Stimulated activated CD8-positive, alpha-beta memory T cell treated with anti-CD3 and anti-CD28 coated beads, Interleukin-2, amount 100 ng/mL, for 1 hour (primary cell): ENCODE results near the gene PTPRE.

Experiments
- DNase-seq, 2 donors: peaks; one replicate each; pipeline ENCODE4 v3.0.0-alpha.2; 2020; ENCODE audit warnings: low read depth in 2 of 2

PTPRE gene

GRCh38 chr10:128026615-128027300 lies 119.9 kb downstream of the PTPRE start:
- DNase-seq, result no peak

DNA sequence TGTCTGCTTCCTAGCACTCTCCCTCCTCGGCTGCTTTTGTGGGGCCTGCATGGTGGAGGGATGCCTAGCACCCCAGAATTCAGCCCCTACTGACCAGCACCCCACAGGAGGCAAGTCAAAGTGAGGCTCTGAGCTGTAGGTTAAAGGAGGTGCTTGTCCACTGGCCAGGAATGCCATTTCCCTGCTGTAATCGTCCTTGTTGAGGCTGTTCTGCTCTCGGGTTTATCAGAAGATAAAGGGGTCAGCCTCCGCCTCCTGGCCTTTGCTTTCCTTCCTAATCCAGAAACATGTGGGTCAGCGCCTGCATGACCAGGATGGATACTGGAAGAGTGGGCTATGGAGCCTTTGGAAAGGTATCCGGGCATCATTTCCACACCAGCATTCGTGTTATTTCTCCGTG lies 120.4 kb downstream of the PTPRE start:
- no peak for DNase-seq

DNA sequence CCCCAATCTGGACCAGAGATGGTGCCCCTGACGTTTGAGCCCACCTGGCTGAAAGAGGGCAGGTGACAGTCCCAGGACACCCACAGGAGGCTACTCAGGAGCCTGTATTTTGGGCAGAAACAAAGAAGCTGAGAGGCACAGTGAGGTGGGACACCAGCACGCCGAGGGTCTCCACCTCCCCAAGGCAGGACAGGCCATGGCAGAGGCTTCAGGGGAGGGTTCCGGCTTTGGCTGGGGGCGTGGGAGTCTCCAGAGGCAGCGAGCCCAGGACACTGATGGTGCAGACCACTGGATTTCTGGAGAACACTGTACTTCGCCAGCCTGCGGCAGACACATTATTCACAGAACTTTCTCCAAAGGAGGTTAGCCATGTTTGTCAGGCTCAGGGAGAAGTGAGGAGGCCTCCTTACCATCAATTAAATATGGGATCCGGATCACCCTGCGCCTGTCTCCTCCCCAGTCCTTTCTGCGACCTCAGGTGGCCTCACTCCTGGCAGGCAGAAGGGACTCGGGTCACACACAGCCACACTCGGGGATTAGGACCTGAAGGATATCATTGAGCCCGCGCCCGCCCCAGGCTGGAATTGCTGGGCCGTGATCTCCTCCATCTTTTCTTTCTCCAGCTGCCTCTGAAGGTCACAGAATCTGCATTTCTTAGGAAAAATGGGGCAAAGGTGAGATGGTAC lies 121.1 kb downstream of the PTPRE start:
- DNase-seq, result no peak

DNA sequence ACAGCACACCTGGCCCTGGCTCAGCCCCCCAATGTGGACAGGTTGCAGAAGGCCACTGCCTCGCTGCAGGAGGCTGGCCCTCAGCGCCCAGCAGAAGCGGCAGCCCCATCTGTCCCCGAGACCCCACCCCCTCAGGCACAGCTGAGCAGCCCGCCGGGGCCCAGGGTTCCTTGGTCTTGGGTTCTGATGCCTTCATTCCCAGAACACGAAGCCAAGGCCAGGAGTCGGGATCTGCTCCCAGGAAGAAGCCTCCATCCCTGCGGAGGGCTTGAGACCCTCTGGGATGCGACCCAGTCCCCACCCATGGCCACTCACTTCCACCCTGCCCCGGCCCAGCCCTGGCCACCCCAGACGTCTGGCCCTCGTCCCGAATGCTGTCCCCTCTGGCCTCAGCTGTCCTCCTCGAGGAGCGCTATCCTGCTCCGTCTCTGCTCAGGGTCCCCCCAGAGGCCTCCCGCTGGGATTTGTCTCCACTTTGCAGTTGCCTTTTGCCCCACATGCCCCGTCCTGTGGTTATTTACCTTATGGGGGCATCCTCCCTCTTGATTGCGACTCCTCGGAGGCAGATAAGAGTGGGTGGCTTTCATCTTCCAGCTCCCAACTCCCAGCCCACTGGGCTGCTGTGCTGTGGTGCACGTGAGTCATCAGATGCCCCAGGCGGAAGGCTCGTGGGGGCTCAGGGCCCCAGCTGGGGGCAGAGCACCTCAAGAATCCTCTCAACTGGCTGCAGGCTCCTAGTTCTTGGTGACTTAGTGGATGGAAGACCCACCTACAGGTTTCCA lies 121.8 kb downstream of the PTPRE start:
- no peak for DNase-seq

GRCh38 chr10:128029290-128029651 lies 122.4 kb downstream of the PTPRE start:
- no peak for DNase-seq

DNA sequence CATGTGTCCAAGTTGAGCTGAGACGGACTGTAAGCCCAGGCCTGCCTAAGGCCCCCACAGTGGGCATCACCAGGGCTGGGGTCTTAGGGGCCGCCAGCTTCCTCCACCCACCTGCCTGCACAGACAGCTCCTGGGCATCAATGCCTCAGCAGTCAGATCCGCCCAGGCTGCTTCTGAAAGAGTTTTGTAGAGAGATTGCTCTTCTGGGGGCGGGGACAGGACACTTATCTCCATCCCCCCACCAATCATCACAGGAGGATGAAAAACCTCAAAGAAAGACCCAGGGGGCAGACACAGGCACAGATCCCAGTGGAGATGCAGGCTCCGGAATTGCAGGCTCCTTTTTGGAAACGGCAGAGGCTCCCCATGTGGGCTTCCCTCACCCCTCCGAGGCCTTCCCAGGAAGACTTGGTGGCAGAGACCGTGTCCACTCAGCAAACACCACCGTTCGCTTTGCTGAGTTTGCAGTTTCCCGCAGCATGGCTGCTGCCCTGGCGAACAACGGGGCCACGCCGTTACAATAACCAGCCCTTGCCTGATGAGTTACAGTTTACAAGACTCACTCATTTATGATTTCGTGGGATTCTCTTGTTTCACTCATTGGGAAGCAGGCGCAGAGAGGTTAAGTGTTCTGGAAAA lies 122.9 kb downstream of the PTPRE start:
- no peak for DNase-seq

DNA sequence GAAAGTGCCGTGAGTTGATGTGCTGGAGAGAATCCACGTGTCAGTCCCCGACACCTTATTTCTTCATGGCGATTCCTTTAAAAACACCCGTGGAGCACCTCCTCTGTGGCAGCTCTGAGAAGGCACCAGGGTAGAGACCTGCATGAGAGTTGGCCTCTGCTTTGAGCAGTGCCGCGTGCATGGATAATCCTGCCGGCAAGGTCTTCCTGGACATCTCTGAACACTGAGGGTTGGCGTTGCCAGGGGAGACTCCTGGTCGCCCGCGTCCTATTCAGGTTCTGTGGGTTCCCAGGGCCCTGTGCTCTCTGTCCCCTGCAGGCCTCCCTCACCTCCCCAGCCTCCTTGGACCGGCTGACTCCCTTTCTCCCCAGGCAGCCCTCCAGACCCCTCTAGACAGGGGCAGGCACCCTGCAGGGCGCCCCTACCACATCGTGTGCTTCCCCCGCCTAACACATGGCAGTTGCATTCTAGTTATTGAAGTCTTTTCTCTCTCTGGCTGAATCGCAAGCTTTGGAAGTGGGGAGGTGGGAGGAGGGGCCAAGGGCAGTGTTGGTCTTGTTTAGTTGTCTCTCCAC lies 123.7 kb downstream of the PTPRE start:
- no peak for DNase-seq

GRCh38 chr10:128031216-128031615 lies 124.3 kb downstream of the PTPRE start:
- DNase-seq, result no peak

- DNase-seq, result no peak
These were observed 125.6 kb downstream of the PTPRE start for GRCh38 chr10:128032466-128032865.

GRCh38 chr10:128035557-128035973 lies 128.7 kb downstream of the PTPRE start:
- peak in 1 of 2 donors; percentile 40 for DNase-seq

DNA sequence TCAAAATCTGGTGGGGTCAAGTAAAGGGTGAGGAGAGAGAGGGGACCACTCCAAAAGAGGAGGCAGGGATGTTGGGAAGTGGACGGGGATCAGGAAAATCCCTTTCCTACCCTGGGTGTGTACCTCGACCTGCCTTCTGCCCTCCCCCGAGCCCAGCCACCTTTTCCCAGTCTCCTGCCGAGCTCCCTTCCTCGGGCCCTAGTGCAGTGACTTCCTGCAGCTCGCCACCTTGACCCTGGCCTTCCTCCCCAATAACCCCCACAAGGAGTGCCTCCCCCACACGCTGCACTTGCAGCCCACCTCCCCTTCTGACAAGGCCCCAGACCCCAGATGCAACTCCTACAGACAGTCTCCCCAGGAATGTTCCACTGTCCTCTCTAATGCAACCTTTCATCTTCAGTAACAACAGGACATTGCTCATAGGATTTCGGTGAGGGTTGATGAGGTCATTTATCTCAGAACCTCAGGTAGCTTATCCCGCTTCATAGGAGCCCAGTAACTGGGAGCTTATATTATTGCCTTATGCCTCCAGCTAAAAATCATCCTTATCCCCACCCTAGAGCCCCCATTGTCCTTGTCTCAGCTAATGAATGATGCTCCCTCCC lies 129.2 kb downstream of the PTPRE start:
- DNase-seq, result no peak

- DNase-seq, result no peak
These were observed 130.0 kb downstream of the PTPRE start for GRCh38 chr10:128036746-128037543.

DNA sequence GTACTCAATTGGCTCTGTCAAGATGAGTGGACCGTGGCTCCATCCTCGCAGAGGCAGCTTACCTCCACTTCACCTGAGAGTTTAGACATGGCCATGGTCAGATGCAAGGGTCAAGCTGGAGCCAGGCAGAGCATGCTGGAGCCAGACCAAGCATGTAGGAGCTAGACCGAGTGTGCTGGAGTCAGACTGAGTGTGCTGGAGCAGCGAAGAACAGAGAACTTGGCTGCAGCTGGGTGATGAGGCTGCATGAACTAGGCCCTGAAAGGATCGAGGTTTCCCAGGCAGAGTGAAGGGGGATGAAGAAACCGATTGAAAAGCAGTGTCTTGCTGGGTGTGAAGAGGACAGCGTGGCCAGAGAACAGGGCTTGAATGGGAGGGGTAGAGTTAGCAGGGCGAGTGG lies 133.2 kb downstream of the PTPRE start:
- no peak for DNase-seq

GRCh38 chr10:128040681-128041080 lies 133.8 kb downstream of the PTPRE start:
- no peak for DNase-seq

DNA sequence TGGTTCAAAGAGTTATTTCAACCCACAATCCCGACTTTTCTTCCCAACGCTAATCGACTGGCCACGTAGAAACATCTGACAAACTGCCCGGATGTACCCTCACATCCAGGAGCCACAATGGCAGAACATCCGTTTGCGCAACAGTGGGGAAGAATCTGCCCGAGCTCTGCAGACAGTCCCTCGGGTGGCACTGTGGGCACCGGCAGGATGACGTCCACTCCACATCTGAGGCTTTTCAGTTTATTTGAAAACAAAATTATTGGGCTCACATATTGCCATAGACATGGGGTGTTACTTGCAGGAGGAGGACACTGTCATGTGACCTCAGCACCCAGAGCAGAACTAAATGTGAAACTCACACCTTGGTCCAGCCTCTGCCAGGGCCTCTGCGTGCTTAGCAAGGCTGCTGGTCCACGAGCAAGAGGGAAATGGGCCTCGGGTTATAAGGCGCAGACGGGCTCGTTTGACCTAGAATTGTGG lies 135.3 kb downstream of the PTPRE start:
- DNase-seq, result no peak

DNA sequence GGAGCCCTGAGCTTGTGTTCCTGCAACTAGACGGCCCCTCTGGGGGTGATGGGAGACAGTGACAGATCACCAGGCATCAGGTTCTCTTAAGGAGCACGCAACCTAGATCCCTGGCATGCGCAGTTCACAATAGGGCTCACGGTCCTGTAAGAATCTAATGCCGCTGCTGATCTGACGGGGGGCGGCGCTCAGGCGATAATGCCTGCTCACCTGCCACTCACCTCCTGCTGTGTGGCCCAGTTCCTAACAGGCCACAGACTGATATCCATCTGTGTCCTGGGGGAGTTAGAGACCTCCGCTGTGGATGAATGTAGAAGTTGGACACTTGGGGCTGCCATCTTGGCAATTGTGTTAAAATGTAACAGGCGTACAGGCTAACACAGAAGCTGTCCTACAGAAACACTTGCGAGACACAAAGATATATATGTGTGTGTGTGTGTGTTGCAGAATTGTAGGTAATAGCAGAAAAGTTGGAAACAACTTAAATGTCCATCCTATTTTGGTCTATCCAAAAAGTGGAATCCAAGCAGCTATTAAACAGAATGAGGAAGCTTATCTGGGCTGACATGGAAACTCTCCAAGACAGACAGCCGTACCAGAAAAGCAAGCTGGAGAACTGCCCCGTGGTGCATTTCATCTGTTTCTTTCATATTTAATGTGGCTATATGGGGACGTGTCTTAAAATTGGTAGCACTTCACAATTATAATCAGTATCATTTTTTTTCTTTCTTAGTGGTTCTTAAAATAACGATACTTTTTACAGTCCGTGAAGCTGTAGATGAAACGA lies 136.5 kb downstream of the PTPRE start:
- no peak for DNase-seq

DNA sequence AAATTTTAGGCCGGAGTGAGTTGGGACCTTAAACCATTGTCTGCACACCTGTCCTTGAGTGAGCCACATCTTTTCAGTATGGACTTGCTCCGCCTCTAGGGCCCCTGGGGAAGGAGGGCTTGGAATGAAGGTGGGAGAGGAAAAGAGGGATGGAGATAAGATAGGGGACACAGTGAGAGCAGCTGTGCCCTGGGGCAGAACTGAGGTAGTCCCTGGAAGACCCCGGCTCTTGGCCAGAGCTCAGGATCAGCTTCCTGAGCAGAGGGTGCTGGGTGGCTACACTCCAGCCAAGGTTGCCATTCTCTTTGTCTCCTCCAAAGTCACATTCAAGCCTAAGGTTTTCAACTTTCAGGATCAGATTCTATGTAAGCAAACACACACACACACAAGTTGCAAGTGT lies 137.3 kb downstream of the PTPRE start:
- DNase-seq, result no peak

- no peak for DNase-seq
These were observed 138.3 kb downstream of the PTPRE start for GRCh38 chr10:128044961-128045832.

GRCh38 chr10:128045833-128046120 lies 138.9 kb downstream of the PTPRE start:
- DNase-seq, result no peak
